ACC112 (cell line): ENCODE measurements around the gene PSME4.
A peak's percentile ranks its signal among the peaks of the same experiment; 100 is the strongest.
"Not testable (repeated sequence)": the region's sequence is repeated elsewhere in the genome, so short reads cannot be mapped to it uniquely, and the experiment has no call there.

ENCODE experiments used
- H2AFZ ChIP-seq: fragments of 200-600 bp; sonication (generic); one replicate; pipeline ENCODE4 v1.6.0; 2017; ENCODE audit warnings: antibody characterized with exemption, low read length; ENCODE audit not compliant: unreplicated experiment
- H3K27ac ChIP-seq: fragments of 200-600 bp; sonication (generic); 2 replicates; pipeline ENCODE4 v1.5.1; 2014; ENCODE audit warnings: low read depth, mild to moderate bottlenecking, antibody characterized with exemption, low read length, moderate library complexity
- H3K27me3 ChIP-seq: fragments of 200-600 bp; sonication (generic); 2 replicates; pipeline ENCODE4 v1.6.1; 2014; ENCODE audit warnings: mild to moderate bottlenecking, antibody characterized with exemption, low read length, moderate library complexity, mixed read lengths; ENCODE audit not compliant: insufficient read depth
- H3K36me3 ChIP-seq: fragments of 200-600 bp; sonication (generic); 2 replicates; pipeline ENCODE4 v1.6.1; 2016; ENCODE audit warnings: mild to moderate bottlenecking, antibody characterized with exemption, low read length, moderate library complexity, mixed read lengths; ENCODE audit not compliant: insufficient read depth
- H3K4me1 ChIP-seq: fragments of 200-600 bp; sonication (generic); one replicate; pipeline ENCODE4 v1.6.1; 2016; ENCODE audit warnings: low read length, mixed read lengths; ENCODE audit not compliant: insufficient read depth, unreplicated experiment, control insufficient read depth
- H3K4me3 ChIP-seq: fragments of 200-600 bp; sonication (generic); 2 replicates; pipeline ENCODE4 v1.5.1; 2014; ENCODE audit warnings: mild to moderate bottlenecking, low read depth, low read length
- H3K79me2 ChIP-seq: fragments of 200-600 bp; sonication (generic); one replicate; pipeline ENCODE4 v1.6.0; 2016; ENCODE audit warnings: low read length; ENCODE audit not compliant: control insufficient read depth, unreplicated experiment, insufficient read depth

Gene PSME4

DNA sequence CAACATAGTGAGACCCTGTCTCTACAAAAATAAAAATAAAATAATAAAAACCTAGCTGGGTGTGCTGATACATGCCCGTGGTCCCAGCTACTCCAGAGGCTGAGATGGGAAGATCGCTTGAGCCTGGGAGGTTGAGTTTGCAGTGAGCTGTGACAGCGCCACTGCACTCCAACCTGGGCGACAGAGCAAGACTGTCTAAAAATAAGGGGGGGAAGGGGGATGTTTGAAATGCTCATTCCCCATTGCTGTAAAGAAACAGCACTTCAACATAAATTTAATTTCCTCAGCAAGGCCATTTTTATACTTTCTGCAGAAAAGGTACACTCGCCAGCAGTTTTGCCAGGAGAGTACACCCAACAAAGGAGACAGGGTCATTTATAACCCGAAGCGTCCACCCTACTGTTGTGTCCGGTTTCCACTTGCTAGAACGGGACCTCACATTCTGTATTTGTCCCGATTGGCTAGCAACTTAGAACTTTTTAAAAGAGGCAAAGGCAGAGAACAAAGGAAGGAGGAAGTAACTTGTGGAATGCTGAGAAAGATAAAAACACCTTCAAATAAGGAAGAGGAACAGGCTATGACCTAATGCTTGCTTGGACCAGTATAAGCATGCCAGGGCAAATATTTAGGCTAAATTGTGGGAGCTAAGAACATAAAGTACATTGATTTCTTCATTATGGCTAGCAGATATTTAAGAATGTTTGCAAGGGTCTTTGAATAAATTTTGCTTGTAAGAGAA lies 9.1 kb downstream of the PSME4 start:
- not testable (repeated sequence) for H3K27me3 ChIP-seq, H3K27ac ChIP-seq, H3K4me1 ChIP-seq, H3K36me3 ChIP-seq, H3K4me3 ChIP-seq, H2AFZ ChIP-seq
- H3K79me2 ChIP-seq: peaks cover 89% of the 10 kb centered on the region

DNA sequence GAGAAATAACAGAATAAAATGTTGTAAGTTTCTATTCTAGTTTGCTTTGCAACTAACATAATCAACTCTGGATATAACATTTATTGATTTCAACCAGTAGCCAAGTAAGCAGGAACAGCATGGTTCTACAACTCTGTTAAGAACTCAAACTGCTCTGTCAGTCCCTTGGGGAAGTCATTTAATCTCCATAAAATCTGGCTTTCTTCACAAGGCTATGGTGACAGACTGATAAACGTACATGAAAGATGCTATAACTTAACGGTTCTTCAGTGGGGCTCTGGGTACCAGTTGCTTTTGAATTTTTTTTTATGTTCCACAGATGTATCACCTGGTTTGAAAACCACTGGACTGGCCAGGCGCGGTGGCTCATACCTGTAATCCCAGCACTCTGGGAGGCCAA lies 10.3 kb downstream of the PSME4 start:
- no peaks in the 10 kb centered on the region for H3K27me3 ChIP-seq
- H3K79me2 ChIP-seq: peaks cover 87% of the 10 kb centered on the region
- no peak overlapping the region for H3K27ac ChIP-seq
- no peak overlapping the region for H2AFZ ChIP-seq
- H3K4me3 ChIP-seq: no peak overlapping the region
- H3K4me1 ChIP-seq: peaks cover 4% of the 10 kb centered on the region
- H3K36me3 ChIP-seq: no peaks in the 10 kb centered on the region

DNA sequence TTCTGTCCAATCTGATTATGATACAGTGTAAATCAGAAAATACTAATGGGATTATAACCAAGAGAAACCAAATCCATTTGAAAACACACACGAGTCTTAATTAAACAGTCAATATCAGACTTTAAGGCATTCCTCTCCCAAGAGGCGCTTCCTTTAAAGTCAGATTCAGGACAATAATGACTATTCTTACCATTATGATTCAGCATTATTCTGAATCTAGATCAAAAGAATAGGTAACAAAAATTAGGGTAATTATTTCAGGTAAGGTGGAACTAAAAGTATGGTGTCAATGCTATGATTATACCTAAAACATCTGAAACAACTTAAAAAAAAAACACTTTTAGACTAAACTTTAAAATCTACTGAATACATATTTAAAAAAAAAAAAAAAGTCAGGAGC lies 12.3 kb downstream of the PSME4 start:
- Histone ChIP-seq H3K27ac (no peak overlapping the region), H3K79me2 (peaks cover 80% of the 10 kb centered on the region), H3K36me3 (no peaks in the 10 kb centered on the region), H3K4me1 (no peaks in the 10 kb centered on the region), H3K27me3 (no peaks in the 10 kb centered on the region), H3K4me3 (no peak overlapping the region), H2AFZ (no peak overlapping the region)

DNA sequence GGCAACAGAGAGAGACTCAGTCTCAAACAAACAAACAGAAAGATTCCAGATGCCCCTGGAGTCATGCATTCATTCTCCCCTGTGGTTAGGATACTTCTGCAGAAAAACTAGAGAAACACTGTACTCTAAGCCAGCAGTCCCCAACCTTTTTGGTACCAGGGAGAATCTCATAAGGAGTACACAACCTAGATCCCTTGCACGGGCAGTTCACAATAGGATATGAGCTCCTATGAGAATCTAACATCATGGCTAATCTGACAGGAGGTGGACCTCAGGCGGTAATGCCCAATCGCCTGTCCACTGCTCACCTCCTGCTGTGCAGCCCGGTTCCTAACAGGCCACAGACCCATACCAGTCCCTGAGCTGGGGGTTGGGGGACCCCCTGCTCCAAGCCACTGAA lies 18.3 kb downstream of the PSME4 start:
- Histone ChIP-seq H3K4me3 (no peak overlapping the region), H3K79me2 (peaks cover 70% of the 10 kb centered on the region), H3K36me3 (peaks cover 8% of the 10 kb centered on the region; the same call in 1 of the 2 replicates), H3K4me1 (peaks cover 4% of the 10 kb centered on the region), H3K27ac (no peak overlapping the region), H3K27me3 (no peaks in the 10 kb centered on the region), H2AFZ (no peak overlapping the region)

DNA sequence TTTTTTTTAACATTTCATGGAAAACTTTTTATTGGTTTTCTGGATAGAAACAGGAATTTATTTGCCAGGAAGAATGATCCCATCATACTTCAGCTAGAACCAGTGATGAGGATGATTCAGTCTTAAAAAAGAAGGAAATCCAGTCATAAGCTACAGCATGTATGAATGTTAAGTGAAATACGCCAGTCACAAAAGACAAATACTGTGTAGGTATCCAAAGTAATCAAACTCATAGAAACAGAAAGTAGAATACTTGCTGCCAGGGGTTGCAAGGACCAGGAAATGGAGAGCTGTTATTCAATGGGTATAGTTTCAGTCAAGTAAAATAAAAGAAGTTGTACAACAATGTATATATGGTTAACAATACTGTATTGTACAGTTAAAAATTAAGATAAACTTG lies 21.3 kb downstream of the PSME4 start:
- Histone ChIP-seq H3K27me3 (no peaks in the 10 kb centered on the region), H3K27ac (peak overlapping the region; percentile 34; the same call in 1 of the 2 replicates), H3K79me2 (peaks cover 48% of the 10 kb centered on the region), H3K36me3 (peaks cover 8% of the 10 kb centered on the region; the same call in 1 of the 2 replicates), H3K4me3 (no peak overlapping the region), H2AFZ (no peak overlapping the region), H3K4me1 (peaks cover 4% of the 10 kb centered on the region)

DNA sequence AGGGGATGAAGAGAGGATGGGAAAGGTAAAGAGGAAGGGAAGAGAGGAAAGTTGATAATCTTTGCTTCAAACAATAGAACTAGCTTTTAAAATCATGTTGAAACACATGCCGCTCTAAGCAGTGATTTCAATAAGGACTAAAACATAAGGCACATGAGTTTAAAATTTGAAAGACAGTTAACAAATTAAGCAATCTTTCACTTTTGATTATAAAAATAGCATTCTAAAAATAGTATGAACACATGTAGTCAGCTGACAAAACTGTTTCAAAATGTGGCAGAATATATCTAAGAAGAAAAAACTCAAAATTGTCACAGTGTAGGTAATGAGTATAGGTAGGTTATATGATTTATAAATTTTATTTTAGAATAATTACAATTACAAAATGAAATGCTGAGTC lies 25.3 kb downstream of the PSME4 start:
- no peak overlapping the region for H2AFZ ChIP-seq
- no peaks in the 10 kb centered on the region for H3K27me3 ChIP-seq
- no peak overlapping the region for H3K4me3 ChIP-seq
- peaks cover 4% of the 10 kb centered on the region for H3K4me1 ChIP-seq
- peaks cover 15% of the 10 kb centered on the region for H3K79me2 ChIP-seq
- H3K27ac ChIP-seq: no peak overlapping the region
- peaks cover 10% of the 10 kb centered on the region for H3K36me3 ChIP-seq

DNA sequence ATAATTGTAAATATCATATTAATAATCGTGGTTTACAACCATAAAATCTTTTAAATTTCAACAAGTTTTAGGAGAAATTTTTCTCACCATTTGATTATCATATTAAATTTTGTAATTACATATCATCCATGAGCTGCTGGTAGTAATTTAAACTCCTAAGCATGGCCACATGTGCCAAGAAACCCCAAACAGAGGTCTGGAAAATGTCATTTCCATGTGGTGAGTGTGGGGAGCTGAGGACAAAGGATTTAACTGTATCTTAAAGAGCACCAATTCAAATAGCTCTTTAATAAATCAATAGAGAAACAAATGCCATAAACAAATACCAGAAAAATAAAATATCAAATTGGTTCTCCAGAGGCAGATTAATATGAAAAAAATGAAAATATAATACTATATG lies 26.3 kb downstream of the PSME4 start:
- no peak overlapping the region for H3K27ac ChIP-seq
- no peak overlapping the region for H3K4me3 ChIP-seq
- H3K4me1 ChIP-seq: no peaks in the 10 kb centered on the region
- no peaks in the 10 kb centered on the region for H3K27me3 ChIP-seq
- no peak overlapping the region for H2AFZ ChIP-seq
- H3K36me3 ChIP-seq: peaks cover 13% of the 10 kb centered on the region
- H3K79me2 ChIP-seq: peaks cover 10% of the 10 kb centered on the region

DNA sequence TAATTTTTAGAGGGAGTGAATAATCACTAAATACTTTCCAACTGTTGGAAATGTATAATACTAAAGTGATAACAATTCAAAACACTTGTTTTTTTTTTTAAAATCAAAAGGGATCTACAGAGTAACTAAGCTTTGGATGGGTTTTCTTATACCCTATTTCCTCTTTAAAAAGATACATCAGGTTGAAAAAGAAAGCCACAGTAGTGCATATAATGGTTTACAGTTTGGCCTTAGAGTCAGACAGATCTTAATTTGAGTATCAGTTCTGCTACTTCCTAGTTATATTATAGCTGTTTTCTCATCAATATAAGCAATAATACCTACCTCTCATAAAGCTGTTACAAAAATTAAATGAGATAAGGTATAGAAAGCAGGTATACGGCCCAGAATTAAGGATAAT lies 28.5 kb downstream of the PSME4 start:
- no peak overlapping the region for H2AFZ ChIP-seq
- no peak overlapping the region for H3K4me3 ChIP-seq
- H3K4me1 ChIP-seq: no peaks in the 10 kb centered on the region
- H3K36me3 ChIP-seq: peaks cover 9% of the 10 kb centered on the region
- H3K27me3 ChIP-seq: no peaks in the 10 kb centered on the region
- no peaks in the 10 kb centered on the region for H3K79me2 ChIP-seq
- H3K27ac ChIP-seq: no peak overlapping the region

DNA sequence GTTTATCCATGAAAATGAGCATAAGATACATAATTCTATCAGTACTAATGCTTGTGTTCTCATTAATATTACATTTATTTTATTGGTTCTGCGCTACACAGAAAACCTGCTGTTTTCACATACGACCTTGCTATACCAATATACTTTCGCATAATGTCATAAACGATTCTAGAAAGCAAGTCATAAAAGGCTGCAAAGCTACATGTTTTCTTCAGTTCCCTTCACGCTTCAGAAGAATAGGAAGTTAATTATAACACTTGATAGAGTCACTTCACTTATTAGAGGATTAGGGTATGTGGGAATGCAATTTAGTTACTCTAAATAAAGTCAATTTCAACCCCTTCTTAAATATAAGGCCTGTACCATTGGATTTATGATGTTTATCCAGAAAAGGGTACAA lies 29.0 kb downstream of the PSME4 start:
- H3K4me3 ChIP-seq: no peak overlapping the region
- H3K4me1 ChIP-seq: no peaks in the 10 kb centered on the region
- H3K27me3 ChIP-seq: no peaks in the 10 kb centered on the region
- peaks cover 14% of the 10 kb centered on the region for H3K36me3 ChIP-seq
- no peaks in the 10 kb centered on the region for H3K79me2 ChIP-seq
- H3K27ac ChIP-seq: no peak overlapping the region
- H2AFZ ChIP-seq: no peak overlapping the region

DNA sequence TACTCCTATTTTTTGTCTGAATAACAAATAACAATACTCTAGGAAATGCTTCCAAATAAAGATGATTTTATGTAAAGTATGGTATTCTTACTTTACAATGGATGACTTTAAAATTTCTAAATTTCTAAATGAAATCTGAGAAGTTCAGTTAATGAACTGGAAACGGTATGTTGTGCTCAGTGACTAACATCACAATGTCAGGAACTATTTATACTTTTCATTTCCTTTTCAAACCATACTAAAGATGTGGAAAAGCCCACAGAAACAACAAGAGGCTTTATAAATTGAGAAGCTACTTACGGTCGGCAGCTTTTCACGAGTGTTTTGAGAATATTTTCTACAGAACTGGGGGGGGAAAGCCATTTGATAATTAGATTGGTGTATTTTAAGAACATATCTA lies 31.1 kb downstream of the PSME4 start:
- Histone ChIP-seq H3K4me3 (no peak overlapping the region), H3K36me3 (peaks cover 21% of the 10 kb centered on the region), H3K79me2 (no peaks in the 10 kb centered on the region), H3K27ac (no peak overlapping the region), H2AFZ (no peak overlapping the region), H3K4me1 (no peaks in the 10 kb centered on the region), H3K27me3 (no peaks in the 10 kb centered on the region)

DNA sequence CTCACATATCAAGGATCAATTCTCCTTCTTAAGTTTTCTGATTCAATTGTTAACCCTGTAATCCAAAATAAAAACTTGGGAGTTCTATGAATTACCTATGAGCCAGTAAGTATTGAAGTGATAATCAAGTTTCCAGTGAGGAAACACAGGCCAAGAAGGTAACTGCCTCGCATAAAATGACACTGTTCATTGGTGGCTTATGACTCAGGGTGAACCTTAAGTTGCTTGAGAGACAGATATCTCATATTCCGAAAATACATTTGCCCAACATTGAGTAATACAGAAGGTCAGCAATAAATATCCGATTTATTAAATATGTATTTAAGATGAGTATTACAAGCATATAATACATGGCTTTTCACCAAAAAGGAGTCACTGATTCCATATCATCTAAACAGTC lies 31.9 kb downstream of the PSME4 start:
- Histone ChIP-seq H3K36me3 (peaks cover 27% of the 10 kb centered on the region), H3K27ac (no peak overlapping the region), H3K4me3 (no peak overlapping the region), H2AFZ (no peak overlapping the region), H3K79me2 (no peaks in the 10 kb centered on the region), H3K27me3 (no peaks in the 10 kb centered on the region), H3K4me1 (no peaks in the 10 kb centered on the region)
